PC-3 (cell line): ENCODE data around the gene MR1. TPM values are rescaled to one million over a fixed set of nuclear protein-coding genes. Genes with fewer than 3 reads are reported as not detected.

Experiments used
- ATAC-seq: fragments of 200-7000 bp; cut with Tn5 transposase; 2 replicates; pipeline ENCODE4 v1.9.1; 2020; ENCODE audit warnings: mild to moderate bottlenecking, moderate library complexity
- BruUV-seq: library from RNA; stranded (reverse); fragments of 400-500 nt; replicated peaks from 2 replicates; lab custom pipeline; 2021; lab: Mats Ljungman, UMichigan
- CTCF ChIA-PET: fragments of 300-600 bp; sonication (Branson Sonifier 250); formaldehyde crosslinking; loops from one replicate; lab custom pipeline; 2022; ENCODE audit warnings: antibody characterized with exemption; lab: Charles Lee
- POLR2A ChIA-PET: fragments of 300-600 bp; sonication (Branson Sonifier 250); formaldehyde crosslinking; loops from one replicate; lab custom pipeline; 2022; ENCODE audit warnings: antibody characterized with exemption; ENCODE audit not compliant: unreplicated experiment; lab: Charles Lee
- DNase-seq: peaks from one replicate; pipeline ENCODE4 v3.0.0-alpha.2; 2015
- H2AFZ ChIP-seq: fragments of 300-600 bp; sonication (generic); 2 replicates; pipeline ENCODE4 v1.6.0; 2016; ENCODE audit warnings: antibody characterized with exemption, low read length
- H3F3A ChIP-seq: fragments of 300-600 bp; sonication (generic); one replicate; pipeline ENCODE4 v1.6.0; 2017; ENCODE audit warnings: antibody characterized with exemption, low read length, control low read depth, mild to moderate bottlenecking; ENCODE audit not compliant: unreplicated experiment
- H3K27ac ChIP-seq: fragments of 300-600 bp; sonication (generic); 2 replicates; pipeline ENCODE4 v1.5.1; 2016; ENCODE audit warnings: mild to moderate bottlenecking, low read length
- H3K27me3 ChIP-seq: fragments of 300-600 bp; sonication (generic); 2 replicates; pipeline ENCODE4 v1.6.1; 2016; ENCODE audit warnings: low read length, mixed read lengths
- H3K36me3 ChIP-seq: fragments of 300-600 bp; sonication (generic); 2 replicates; pipeline ENCODE4 v1.6.1; 2016; ENCODE audit warnings: low read depth, mixed run types, low read length, mixed read lengths
- H3K4me1 ChIP-seq: fragments of 300-600 bp; sonication (generic); 2 replicates; pipeline ENCODE4 v1.5.1; 2016; ENCODE audit warnings: low read length; ENCODE audit not compliant: insufficient read depth
- H3K4me2 ChIP-seq: fragments of 300-600 bp; sonication (generic); 2 replicates; pipeline ENCODE4 v1.6.0; 2016; ENCODE audit warnings: low read length
- H3K4me3 ChIP-seq: fragments of 300-600 bp; sonication (generic); 2 replicates; pipeline ENCODE4 v1.5.1; 2016; ENCODE audit warnings: mild to moderate bottlenecking, low read length, mixed read lengths
- H3K79me2 ChIP-seq: fragments of 300-600 bp; sonication (generic); 2 replicates; pipeline ENCODE4 v1.6.1; 2017; ENCODE audit warnings: low read length, mixed read lengths
- H3K9ac ChIP-seq: fragments of 300-600 bp; sonication (generic); 2 replicates; pipeline ENCODE4 v1.6.0; 2016; ENCODE audit warnings: mild to moderate bottlenecking, low read length
- H3K9me2 ChIP-seq: fragments of 300-600 bp; sonication (generic); replicated peaks from 2 replicates; pipeline ENCODE4 v1.6.1; 2016; ENCODE audit warnings: mixed run types, low read length, mixed read lengths
- H3K9me3 ChIP-seq: fragments of 300-600 bp; sonication (generic); 2 replicates; pipeline ENCODE4 v1.6.1; 2016; ENCODE audit warnings: low read length, mixed read lengths
- H4K20me1 ChIP-seq: fragments of 300-600 bp; sonication (generic); 2 replicates; pipeline ENCODE4 v1.6.1; 2016; ENCODE audit warnings: low read length, mixed read lengths
- CTCF ChIP-seq: fragments of 300-600 bp; sonication (generic); conservative IDR thresholded peaks from 2 replicates; pipeline ENCODE4 v1.5.1; 2017; ENCODE audit warnings: antibody characterized with exemption, low read depth, mild to moderate bottlenecking, low read length
- EZH2 ChIP-seq: fragments of 300-600 bp; sonication (generic); IDR thresholded peaks from one replicate; pipeline ENCODE4 v1.6.1; 2017; ENCODE audit warnings: antibody characterized with exemption, mild to moderate bottlenecking, low read length; ENCODE audit not compliant: unreplicated experiment
- EZH2phosphoT487 ChIP-seq: fragments of 300-600 bp; sonication (generic); IDR thresholded peaks from 2 replicates; pipeline ENCODE4 v1.6.1; 2018; ENCODE audit warnings: mild to moderate bottlenecking, antibody characterized with exemption, low read length, borderline replicate concordance
- intact Hi-C: fragments of 100-400 bp; cut with micrococcal nuclease; formaldehyde crosslinking; loops from 2 replicates; pipeline ENCODE4 v1.9.0; 2023
- total RNA-seq: library from RNA; depleted of rRNA; stranded (reverse); fragments of >200 nt; gene quantifications from 2 replicates; pipeline ENCODE4 v1.2.3, GENCODE V29; 2014

MR1 gene
- total RNA-seq, 1 experiment from 2014 or later: 3.4 TPM

GRCh38 chr1:181002582-181003172, 31.1 kb upstream of the MR1 start:
- TF ChIP-seq EZH2 (no peak), EZH2phosphoT487 (no peak), CTCF (no peak)
- no peak for DNase-seq
- Histone ChIP-seq H3K4me2 (no peak overlapping the region), H3K9me2 (no peaks in the 10 kb centered on the region), H4K20me1 (0 out of 2 replicates have a peak, but pooled peaks cover 3% of the 10 kb centered on the region), H3K9me3 (no peaks in the 10 kb centered on the region), H3K79me2 (peaks cover 30% of the 10 kb centered on the region), H3K9ac (no peak overlapping the region), H3K27me3 (no peaks in the 10 kb centered on the region), H3K4me1 (no peaks in the 10 kb centered on the region), H2AFZ (no peak overlapping the region), H3K27ac (no peak overlapping the region), H3F3A (no peaks in the 10 kb centered on the region), H3K4me3 (no peak overlapping the region), H3K36me3 (peaks cover 19% of the 10 kb centered on the region)
- CTCF ChIA-PET: interaction anchor here (0.7 kb wide), 1 partner anchor 88 kb away, joined by 3 read pairs; no protein-coding TSS in a partner anchor
- POLR2A ChIA-PET: interaction anchor here (0.6 kb wide), 1 partner anchor 32 kb away, joined by 3 read pairs; no protein-coding TSS in a partner anchor
- intact Hi-C loops: no loop called here
- BruUV-seq: no TSS peak
- ATAC-seq: no peak

GRCh38 chr1:181010789-181011188, 23.0 kb upstream of the MR1 start:
- H4K20me1 ChIP-seq: peaks cover 25% of the 10 kb centered on the region; the same call in 1 of the 2 replicates
- H3K4me3 ChIP-seq: no peak overlapping the region
- H3K9me2 ChIP-seq: no peaks in the 10 kb centered on the region
- no peaks in the 10 kb centered on the region for H3K9me3 ChIP-seq
- H3K27ac ChIP-seq: no peak overlapping the region
- no peaks in the 10 kb centered on the region for H3K4me1 ChIP-seq
- no peak overlapping the region for H2AFZ ChIP-seq
- DNase-seq: no peak
- H3K9ac ChIP-seq: no peak overlapping the region
- no peak for TF ChIP-seq CTCF
- TF ChIP-seq EZH2: no peak
- no peak for TF ChIP-seq EZH2phosphoT487
- ChIA-PET POLR2A (no interaction called here), CTCF (no interaction called here)
- no TSS peak for BruUV-seq
- H3K27me3 ChIP-seq: no peaks in the 10 kb centered on the region
- no peaks in the 10 kb centered on the region for H3K36me3 ChIP-seq
- intact Hi-C loops: no loop called here
- H3K4me2 ChIP-seq: no peak overlapping the region
- H3K79me2 ChIP-seq: peaks cover 96% of the 10 kb centered on the region
- H3F3A ChIP-seq: no peaks in the 10 kb centered on the region
- ATAC-seq: no peak
